ENCODE data around the gene TMEM163. TPM values are rescaled to one million over a fixed set of nuclear protein-coding genes. Genes with fewer than 3 reads are reported as not detected.

TMEM163 gene
- total and polyA plus RNA-seq, 2 experiments from 2014 or later, result 1.1 TPM

DNA sequence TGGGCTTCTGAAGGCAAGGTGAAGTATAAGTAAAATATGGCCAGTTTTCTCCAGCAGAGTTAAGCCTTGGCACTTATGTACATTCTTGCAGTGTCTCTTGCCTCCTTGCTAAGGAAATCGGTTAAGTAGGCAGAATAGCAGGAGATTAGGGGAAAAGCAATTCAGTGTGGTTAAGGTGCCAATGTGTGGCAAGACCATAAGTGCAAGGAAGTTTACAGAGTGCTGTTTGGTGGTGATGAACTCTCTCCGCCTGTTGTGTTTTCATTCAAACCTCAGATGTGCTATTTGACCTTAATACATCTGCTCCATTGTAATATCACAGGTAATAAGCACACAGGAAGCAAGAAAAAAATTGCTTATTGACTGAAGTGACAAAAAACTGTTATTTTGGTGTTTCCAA, 308.8 kb downstream of the TMEM163 start:
- Histone ChIP-seq H3K4me3 (no peak overlapping the region), H3K27me3 (no peaks in the 10 kb centered on the region), H2AFZ (no peak overlapping the region), H4K20me1 (ENCODE audit: insufficient read depth, poor library complexity, severe bottlenecking) (no peaks in the 10 kb centered on the region), H3K79me2 (no peaks in the 10 kb centered on the region), H3K9me2 (replicated peaks; ENCODE audit: insufficient read depth) (no peaks in the 10 kb centered on the region), H3K9me3 (ENCODE audit: low read depth) (no peaks in the 10 kb centered on the region), H3K4me2 (no peak overlapping the region), H3K4me1 (ENCODE audit: insufficient read depth) (peaks cover 16% of the 10 kb centered on the region), H3K36me3 (replicated peaks; ENCODE audit: insufficient read depth, low read depth) (no peaks in the 10 kb centered on the region), H3K27ac (no peak overlapping the region)
- 98% methylated on average over 2 of the region's 2 CpGs for WGBS (ENCODE audit: low lambda C conversion rate, missing lambda C conversion rate)
- no peak for TF ChIP-seq CTCF (IDR thresholded peaks at IDR 0.05; ENCODE audit: poor library complexity)
- TF ChIP-seq EZH2phosphoT487 (IDR thresholded peaks at IDR 0.05; ENCODE audit: low read depth, severe bottlenecking, unreplicated experiment), result no peak
- TF ChIP-seq EZH2 (IDR thresholded peaks at IDR 0.05; ENCODE audit: borderline replicate concordance), result no peak
- no peak for DNase-seq (ENCODE audit: low spot score)

DNA sequence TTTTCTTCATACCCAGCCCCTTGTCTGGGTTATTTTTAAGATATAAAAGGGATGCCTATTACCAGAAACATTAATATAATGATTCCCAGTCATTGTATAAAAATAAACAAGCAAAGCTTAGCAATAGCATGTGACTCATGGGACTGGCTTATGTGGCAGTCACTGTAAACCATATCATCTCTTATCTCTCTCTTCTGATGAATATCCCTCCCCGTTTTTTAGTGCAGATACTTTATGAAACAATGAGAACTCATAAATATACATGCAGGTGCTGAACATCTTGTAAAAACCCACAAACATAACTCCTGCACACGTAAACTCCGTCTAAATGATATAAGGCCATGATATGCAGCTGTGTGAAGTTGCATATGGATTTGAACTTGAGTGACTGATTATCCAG, 310.0 kb downstream of the TMEM163 start:
- Histone ChIP-seq H3K9me3 (ENCODE audit: low read depth) (no peaks in the 10 kb centered on the region), H3K27me3 (no peaks in the 10 kb centered on the region), H3K4me3 (no peak overlapping the region), H3K4me2 (no peak overlapping the region), H3K27ac (no peak overlapping the region), H3K36me3 (replicated peaks; ENCODE audit: insufficient read depth, low read depth) (no peaks in the 10 kb centered on the region), H3K9me2 (replicated peaks; ENCODE audit: insufficient read depth) (no peaks in the 10 kb centered on the region), H2AFZ (no peak overlapping the region), H3K79me2 (no peaks in the 10 kb centered on the region), H4K20me1 (ENCODE audit: insufficient read depth, poor library complexity, severe bottlenecking) (no peaks in the 10 kb centered on the region), H3K4me1 (ENCODE audit: insufficient read depth) (peaks cover 16% of the 10 kb centered on the region)
- TF ChIP-seq EZH2 (IDR thresholded peaks at IDR 0.05; ENCODE audit: borderline replicate concordance), result no peak
- TF ChIP-seq CTCF (IDR thresholded peaks at IDR 0.05; ENCODE audit: poor library complexity), result no peak
- no peak for TF ChIP-seq EZH2phosphoT487 (IDR thresholded peaks at IDR 0.05; ENCODE audit: low read depth, severe bottlenecking, unreplicated experiment)
- 55% methylated on average over 3 of the region's 3 CpGs for WGBS (ENCODE audit: low lambda C conversion rate, missing lambda C conversion rate)
- DNase-seq (ENCODE audit: low spot score), result no peak

GRCh38 chr2:134408386-134408785, 310.4 kb downstream of the TMEM163 start:
- no peak overlapping the region for H2AFZ ChIP-seq
- no peaks in the 10 kb centered on the region for H4K20me1 ChIP-seq (ENCODE audit: insufficient read depth, poor library complexity, severe bottlenecking)
- no peak overlapping the region for H3K27ac ChIP-seq
- H3K9me2 ChIP-seq (replicated peaks; ENCODE audit: insufficient read depth), result no peaks in the 10 kb centered on the region
- no peak for DNase-seq (ENCODE audit: low spot score)
- WGBS (ENCODE audit: low lambda C conversion rate, missing lambda C conversion rate), result 79% methylated on average over 3 of the region's 3 CpGs
- no peaks in the 10 kb centered on the region for H3K9me3 ChIP-seq (ENCODE audit: low read depth)
- no peaks in the 10 kb centered on the region for H3K36me3 ChIP-seq (replicated peaks; ENCODE audit: insufficient read depth, low read depth)
- H3K27me3 ChIP-seq, result no peaks in the 10 kb centered on the region
- H3K4me1 ChIP-seq (ENCODE audit: insufficient read depth), result peaks cover 16% of the 10 kb centered on the region
- no peaks in the 10 kb centered on the region for H3K79me2 ChIP-seq
- no peak overlapping the region for H3K4me2 ChIP-seq
- H3K4me3 ChIP-seq, result no peak overlapping the region
- no peak for TF ChIP-seq EZH2 (IDR thresholded peaks at IDR 0.05; ENCODE audit: borderline replicate concordance)
- TF ChIP-seq CTCF (IDR thresholded peaks at IDR 0.05; ENCODE audit: poor library complexity), result no peak
- TF ChIP-seq EZH2phosphoT487 (IDR thresholded peaks at IDR 0.05; ENCODE audit: low read depth, severe bottlenecking, unreplicated experiment), result no peak

All from hepatocyte (in vitro differentiated cells).